Measurements from ENCODE around the gene RPL32.

DNA sequence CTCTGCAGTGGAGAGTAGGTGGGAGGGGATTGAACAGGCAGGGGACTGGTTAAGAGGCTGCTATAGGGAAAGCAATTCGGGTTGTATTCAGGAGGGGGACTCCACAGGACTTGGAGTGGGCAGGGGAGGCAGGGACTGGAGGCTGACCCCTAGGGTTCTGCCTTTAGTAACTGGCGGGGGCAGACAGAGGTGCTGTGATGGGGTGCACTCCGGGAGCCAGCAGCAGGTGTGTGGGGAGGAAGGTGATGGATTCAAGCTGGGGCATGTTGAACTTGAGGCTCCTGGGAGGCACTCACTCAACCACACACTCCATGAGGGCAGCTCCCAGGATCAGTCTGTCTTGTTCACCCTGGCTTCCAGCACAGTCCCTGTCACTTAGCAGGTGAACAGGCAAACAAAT lies 32.4 kb downstream of the RPL32 start:
- TF ChIP-seq POLR2A (IDR thresholded peaks at IDR 0.05; ENCODE audit: low read depth, low read length) (no peak), CTCF (IDR thresholded peaks at IDR 0.05; ENCODE audit: extremely low read depth in 1 of 2, insufficient read depth in 1 of 2, low read depth in 1 of 2, low read length in 2 of 2) (no peak), FOS (IDR thresholded peaks at IDR 0.05; ENCODE audit: borderline replicate concordance, insufficient read depth, low read length) (no peak), JUN (IDR thresholded peaks at IDR 0.05; ENCODE audit: borderline replicate concordance, insufficient read depth, insufficient read length, low read depth) (no peak), EZH2 (IDR thresholded peaks at IDR 0.05; ENCODE audit: borderline replicate concordance, low read depth, low read length, severe bottlenecking) (no peak), POLR2AphosphoS5 (IDR thresholded peaks at IDR 0.05; ENCODE audit: insufficient read depth, low read depth, low read length) (no peak), MAX (IDR thresholded peaks at IDR 0.05; ENCODE audit: insufficient read depth, insufficient read length) (no peak), MYC (IDR thresholded peaks at IDR 0.05; ENCODE audit: low read depth, low read length) (no peak)

All from endothelial cell of umbilical vein (primary cell).